Mesenchymal stem cell (in vitro differentiated cells and primary cell): Measurements from ENCODE around the gene WHRN.
A peak's percentile ranks its signal among the peaks of the same experiment; 100 is the strongest.

Source experiments
- DNase-seq: peaks from one replicate; pipeline ENCODE4 v3.0.0-alpha.2; 2013
- H2AFZ ChIP-seq: one replicate; pipeline ENCODE4 v1.6.1; 2013; ENCODE audit warnings: low read depth, mild to moderate bottlenecking, control low read depth, inconsistent platforms, low read length, moderate library complexity
- H2AK5ac ChIP-seq: 2 replicates; pipeline ENCODE4 v1.6.1; 2013; ENCODE audit warnings: low read length, moderate library complexity, mild to moderate bottlenecking, inconsistent platforms; ENCODE audit not compliant: severe bottlenecking
- H2BK120ac ChIP-seq: one replicate; pipeline ENCODE4 v1.6.1; 2013; ENCODE audit warnings: low read depth, mild to moderate bottlenecking, inconsistent platforms, low read length, moderate library complexity
- H2BK12ac ChIP-seq, 2 experiments: one replicate each; pipeline ENCODE4 v1.6.1; 2013; ENCODE audit warnings: inconsistent platforms in 2 of 2, low read length in 2 of 2, mild to moderate bottlenecking in 2 of 2, moderate library complexity in 2 of 2, control low read depth in 1 of 2
- H2BK15ac ChIP-seq: one replicate; pipeline ENCODE4 v1.6.1; 2013; ENCODE audit warnings: mild to moderate bottlenecking, low read depth, inconsistent platforms; ENCODE audit not compliant: poor library complexity, severe bottlenecking
- H2BK5ac ChIP-seq: 2 replicates; pipeline ENCODE4 v1.6.1; 2013; ENCODE audit warnings: low read depth, mild to moderate bottlenecking, low read length, control low read depth, inconsistent platforms; ENCODE audit not compliant: poor library complexity, severe bottlenecking
- H3K14ac ChIP-seq, 2 experiments: one replicate each; pipeline ENCODE4 v1.6.1; 2013; ENCODE audit warnings: inconsistent platforms in 2 of 2, low read length in 2 of 2, control low read depth in 1 of 2, mild to moderate bottlenecking in 1 of 2, moderate library complexity in 1 of 2
- H3K18ac ChIP-seq, 2 experiments: one replicate each; pipeline ENCODE4 v1.6.1; 2013; ENCODE audit warnings: inconsistent platforms in 2 of 2, low read length in 2 of 2, control low read depth in 1 of 2, low read depth in 1 of 2, mild to moderate bottlenecking in 1 of 2
- H3K23ac ChIP-seq, 2 experiments: one replicate each; pipeline ENCODE4 v1.6.1; 2013; ENCODE audit warnings: inconsistent platforms in 2 of 2, low read length in 2 of 2, mild to moderate bottlenecking in 2 of 2, moderate library complexity in 2 of 2, control low read depth in 1 of 2
- H3K27ac ChIP-seq: 2 replicates; pipeline ENCODE4 v1.5.1; 2013; ENCODE audit warnings: mild to moderate bottlenecking, moderate library complexity, low read length, control low read depth, inconsistent platforms; ENCODE audit not compliant: poor library complexity, severe bottlenecking
- H3K27me3 ChIP-seq, 2 experiments: 2 replicates each; pipeline versions ENCODE4 v1.6.1 to v1.7.0; 2013; ENCODE audit warnings: low read length in 2 of 2, mild to moderate bottlenecking in 2 of 2, moderate library complexity in 2 of 2, control low read depth in 1 of 2, inconsistent platforms in 1 of 2; ENCODE audit not compliant: control insufficient read depth in 1 of 2, insufficient read depth in 1 of 2
- H3K36me3 ChIP-seq, 2 experiments: 2 replicates each; pipeline versions ENCODE4 v1.6.1 to v1.7.0; 2013; ENCODE audit warnings: low read length in 2 of 2, control low read depth in 1 of 2, inconsistent platforms in 1 of 2, low read depth in 1 of 2, mild to moderate bottlenecking in 1 of 2; ENCODE audit not compliant: insufficient read depth in 2 of 2, control insufficient read depth in 1 of 2
- H3K4ac ChIP-seq, 2 experiments: one replicate each; pipeline ENCODE4 v1.6.1; 2013; ENCODE audit warnings: inconsistent platforms in 2 of 2, low read length in 2 of 2, mild to moderate bottlenecking in 2 of 2, moderate library complexity in 2 of 2, control low read depth in 1 of 2, low read depth in 1 of 2
- H3K4me1 ChIP-seq: 2 replicates; pipeline ENCODE4 v1.6.1; 2013; ENCODE audit warnings: low read depth, low read length, control low read depth; ENCODE audit not compliant: control insufficient read depth, insufficient read depth
- H3K4me2 ChIP-seq: 2 replicates; pipeline ENCODE4 v1.6.1; 2013; ENCODE audit warnings: low read length, mild to moderate bottlenecking, inconsistent platforms; ENCODE audit not compliant: poor library complexity, severe bottlenecking
- H3K4me3 ChIP-seq, 2 experiments: 2 replicates each; pipeline versions ENCODE4 v1.5.1 to v1.7.0; 2013; ENCODE audit warnings: low read length in 2 of 2, mild to moderate bottlenecking in 2 of 2, control low read depth in 1 of 2, low read depth in 1 of 2; ENCODE audit not compliant: insufficient read depth in 1 of 2
- H3K79me1 ChIP-seq: replicated peaks from 2 replicates; pipeline ENCODE4 v1.6.1; 2013; ENCODE audit warnings: mild to moderate bottlenecking, control low read depth, low read length, inconsistent platforms; ENCODE audit not compliant: poor library complexity, severe bottlenecking
- H3K9ac ChIP-seq: 2 replicates; pipeline ENCODE4 v1.7.0; 2013; ENCODE audit warnings: mild to moderate bottlenecking, low read length, moderate library complexity
- H3K9me3 ChIP-seq: 2 replicates; pipeline ENCODE4 v1.7.0; 2013; ENCODE audit warnings: mild to moderate bottlenecking, low read length; ENCODE audit not compliant: control insufficient read depth
- H4K8ac ChIP-seq: one replicate; pipeline ENCODE4 v1.6.1; 2013; ENCODE audit warnings: inconsistent platforms, mild to moderate bottlenecking, low read length, moderate library complexity
- H4K91ac ChIP-seq: one replicate; pipeline ENCODE4 v1.6.1; 2013; ENCODE audit warnings: mild to moderate bottlenecking, low read length, inconsistent platforms
- WGBS: methylation state at CpG from one replicate; pipeline ENCODE4 v1.1.7; 2013; ENCODE audit warnings: mixed read lengths; 5-methylcytosine and 5-hydroxymethylcytosine counted together

WHRN gene

DNA sequence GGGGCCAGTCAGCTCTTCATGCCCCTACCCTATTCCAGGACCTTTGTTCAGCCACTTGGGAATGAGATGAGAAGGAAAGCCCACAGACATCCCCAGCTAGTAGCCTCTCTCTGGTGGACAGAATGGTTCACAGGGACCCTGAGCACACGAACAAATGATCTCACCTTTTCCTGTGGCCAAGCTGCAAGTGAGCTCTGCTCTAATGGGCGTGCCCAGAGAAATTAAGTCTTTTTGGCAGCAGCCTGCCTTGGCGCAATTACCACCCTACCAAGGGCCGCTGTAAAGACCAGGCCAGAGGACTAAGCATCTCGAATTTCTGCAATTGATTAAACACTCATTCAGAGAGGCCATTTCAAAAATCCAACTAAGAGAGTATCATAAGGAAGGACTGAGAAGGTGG is 56.0 kb downstream of the WHRN start:
- Histone ChIP-seq H2BK120ac (no peak overlapping the region), H3K4me1 (peaks cover 5% of the 10 kb centered on the region), H3K36me3 (peaks cover 0 to 4% of the 10 kb centered on the region in 2 experiments), H4K91ac (no peak overlapping the region), H2AFZ (no peak overlapping the region), H3K27me3 (no peaks in the 10 kb centered on the region), H3K18ac (no peak overlapping the region), H3K4ac (no peak overlapping the region), H4K8ac (no peak overlapping the region), H2AK5ac (no peak overlapping the region), H3K14ac (no peak overlapping the region), H2BK15ac (no peak overlapping the region), H3K9ac (no peak overlapping the region), H2BK5ac (no peak overlapping the region), H2BK12ac (no peak overlapping the region), H3K4me3 (no peak overlapping the region), H3K79me1 (no peaks in the 10 kb centered on the region), H3K9me3 (peaks cover 2% of the 10 kb centered on the region), H3K23ac (peak overlapping the region in 1 of 2 experiments; percentile 86), H3K27ac (no peak overlapping the region), H3K4me2 (no peak overlapping the region)
- WGBS = 84% methylated on average over 5 of the region's 5 CpGs
- DNase-seq = no peak

DNA sequence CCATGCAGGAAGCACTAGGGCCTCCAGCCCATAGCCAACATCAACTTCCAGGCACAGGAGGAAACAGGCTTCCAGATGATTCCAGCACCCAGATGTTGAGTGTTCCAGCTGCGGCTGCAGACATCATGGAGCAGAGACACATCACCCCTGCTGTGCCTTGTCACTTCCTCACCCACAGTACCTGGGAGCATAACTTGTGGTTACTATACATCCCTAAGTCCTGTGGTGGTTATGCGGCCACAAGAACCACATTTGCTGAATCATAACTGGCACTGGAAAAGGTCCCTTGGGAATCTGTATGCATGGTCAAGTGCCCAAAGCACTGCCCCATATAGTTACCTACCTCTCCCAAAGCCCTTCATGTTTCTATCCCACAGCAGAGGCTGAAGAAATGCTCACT is 56.6 kb downstream of the WHRN start:
- peaks cover 0 to 4% of the 10 kb centered on the region in 2 experiments for H3K36me3 ChIP-seq
- H3K4ac ChIP-seq = no peak overlapping the region
- no peak overlapping the region for H3K14ac ChIP-seq
- peak; percentile 5 for DNase-seq
- no peak overlapping the region for H3K4me3 ChIP-seq
- H3K9ac ChIP-seq = no peak overlapping the region
- 82% methylated on average over 2 of the region's 2 CpGs for WGBS
- no peak overlapping the region for H4K8ac ChIP-seq
- H2BK12ac ChIP-seq = no peak overlapping the region
- H2AK5ac ChIP-seq = no peak overlapping the region
- no peak overlapping the region for H2AFZ ChIP-seq
- peaks cover 5% of the 10 kb centered on the region for H3K4me1 ChIP-seq
- no peak overlapping the region for H2BK120ac ChIP-seq
- no peaks in the 10 kb centered on the region for H3K27me3 ChIP-seq
- no peak overlapping the region for H3K18ac ChIP-seq
- no peak overlapping the region for H2BK5ac ChIP-seq
- H4K91ac ChIP-seq = no peak overlapping the region
- no peak overlapping the region for H2BK15ac ChIP-seq
- no peak overlapping the region for H3K27ac ChIP-seq
- H3K23ac ChIP-seq = no peak overlapping the region
- H3K79me1 ChIP-seq = peaks cover 2% of the 10 kb centered on the region
- H3K9me3 ChIP-seq = no peaks in the 10 kb centered on the region
- H3K4me2 ChIP-seq = no peak overlapping the region

DNA sequence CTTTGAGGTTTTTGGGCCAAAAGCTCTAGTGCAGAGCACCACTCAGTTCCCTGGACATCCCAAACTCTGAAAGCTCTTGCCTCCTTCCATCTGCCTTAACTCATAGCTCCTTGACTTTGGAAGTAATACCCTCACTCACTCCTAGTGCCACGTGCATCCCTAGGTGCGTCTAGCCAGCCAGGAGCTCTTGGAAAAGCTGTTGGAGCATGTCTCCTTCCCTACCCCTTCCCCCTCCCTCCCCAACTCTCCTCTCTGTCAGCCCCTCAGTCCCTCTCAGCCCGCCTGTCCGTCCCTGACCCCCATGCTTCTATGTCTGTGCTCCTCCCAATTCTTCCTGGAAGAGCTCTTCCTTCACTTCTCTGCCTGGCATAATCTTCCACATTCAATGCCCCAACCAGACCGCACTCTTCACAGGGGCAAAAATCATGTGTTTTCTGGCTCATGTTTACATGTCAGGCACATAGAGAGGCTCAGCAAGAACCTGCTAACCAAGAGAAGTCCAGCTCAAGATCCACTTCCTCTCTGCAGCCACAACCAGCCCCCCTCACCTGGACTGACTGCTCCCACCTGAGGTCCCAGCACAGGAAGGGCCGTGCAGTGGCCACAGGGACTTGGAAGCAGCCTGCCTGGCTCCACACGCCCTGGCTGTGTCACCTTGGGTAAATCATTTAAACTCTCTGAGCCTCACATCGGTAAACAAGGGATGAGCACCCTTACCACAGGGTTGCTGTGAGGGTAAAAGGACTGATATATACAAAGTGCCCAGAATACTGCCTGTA is 58.4 kb downstream of the WHRN start:
- peaks cover 0 to 4% of the 10 kb centered on the region in 2 experiments for H3K36me3 ChIP-seq
- no peak overlapping the region for H3K4me2 ChIP-seq
- WGBS = 85% methylated on average over 7 of the region's 8 CpGs
- H2BK15ac ChIP-seq = no peak overlapping the region
- H4K8ac ChIP-seq = no peak overlapping the region
- no peaks in the 10 kb centered on the region for H3K9me3 ChIP-seq
- no peak overlapping the region for H3K14ac ChIP-seq
- no peak overlapping the region for H3K27ac ChIP-seq
- no peak overlapping the region for H3K4me3 ChIP-seq
- no peak overlapping the region for H2BK120ac ChIP-seq
- no peak overlapping the region for H3K4ac ChIP-seq
- H4K91ac ChIP-seq = no peak overlapping the region
- no peak overlapping the region for H3K23ac ChIP-seq
- H2BK5ac ChIP-seq = no peak overlapping the region
- H3K9ac ChIP-seq = peak overlapping the region; percentile 5
- no peak overlapping the region for H2AK5ac ChIP-seq
- no peak overlapping the region for H2AFZ ChIP-seq
- H3K4me1 ChIP-seq = peaks cover 5% of the 10 kb centered on the region
- DNase-seq = no peak
- H3K27me3 ChIP-seq = no peaks in the 10 kb centered on the region
- H3K18ac ChIP-seq = no peak overlapping the region
- peaks cover 2% of the 10 kb centered on the region for H3K79me1 ChIP-seq
- no peak overlapping the region for H2BK12ac ChIP-seq

DNA sequence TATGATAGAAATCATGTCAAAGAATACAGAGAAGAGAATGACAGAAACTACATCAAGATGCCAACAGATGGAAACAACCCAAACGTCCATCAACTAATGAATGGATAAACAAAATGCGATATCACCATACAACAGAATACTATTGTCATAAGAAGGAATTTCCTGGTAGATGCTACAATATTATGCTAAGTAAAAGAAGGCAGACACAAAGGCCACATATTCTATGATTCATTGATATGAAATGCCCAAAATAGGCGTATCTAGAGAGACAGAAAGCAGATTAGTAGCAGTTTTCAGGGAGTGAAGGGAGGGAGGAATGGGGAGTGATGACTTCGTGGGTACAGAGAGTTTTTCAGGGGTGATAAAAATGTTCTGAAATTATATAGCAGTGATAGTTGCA is 59.2 kb downstream of the WHRN start:
- H3K9me3 ChIP-seq = no peaks in the 10 kb centered on the region
- H2AFZ ChIP-seq = no peak overlapping the region
- no peak overlapping the region for H2BK15ac ChIP-seq
- H2BK5ac ChIP-seq = no peak overlapping the region
- H3K4ac ChIP-seq = no peak overlapping the region
- peaks cover 2% of the 10 kb centered on the region for H3K79me1 ChIP-seq
- no peak overlapping the region for H2AK5ac ChIP-seq
- H2BK120ac ChIP-seq = no peak overlapping the region
- WGBS = 44% methylated on average over 2 of the region's 4 CpGs
- no peak overlapping the region for H3K18ac ChIP-seq
- H2BK12ac ChIP-seq = no peak overlapping the region
- no peak overlapping the region for H3K4me2 ChIP-seq
- no peak overlapping the region for H3K14ac ChIP-seq
- peaks cover 0 to 4% of the 10 kb centered on the region in 2 experiments for H3K36me3 ChIP-seq
- no peak overlapping the region for H4K91ac ChIP-seq
- no peak for DNase-seq
- peaks cover 5% of the 10 kb centered on the region for H3K4me1 ChIP-seq
- H3K27ac ChIP-seq = no peak overlapping the region
- H3K9ac ChIP-seq = peak overlapping the region; percentile 11
- no peaks in the 10 kb centered on the region for H3K27me3 ChIP-seq
- H3K4me3 ChIP-seq = no peak overlapping the region
- no peak overlapping the region for H4K8ac ChIP-seq
- no peak overlapping the region for H3K23ac ChIP-seq
